ENCODE measurements around the gene PDIK1L. TPM values are rescaled to one million over a fixed set of nuclear protein-coding genes. Genes with fewer than 3 reads are reported as not detected.
A peak's percentile ranks its signal among the peaks of the same experiment; 100 is the strongest.

Gene PDIK1L
- total RNA-seq, 1 donor from 2014 or later: 12.0 TPM

GRCh38 chr1:26078286-26079177 lies 33.1 kb upstream of the PDIK1L start:
- no peak overlapping the region for H3K27ac ChIP-seq
- H3K27me3 ChIP-seq: peaks cover 4% of the 10 kb centered on the region
- no peak for DNase-seq (ENCODE audit: low spot score)
- no peak overlapping the region for H3K27ac Mint-ChIP-seq
- H3K79me2 ChIP-seq (ENCODE audit: low read depth): no peaks in the 10 kb centered on the region
- TF ChIP-seq EZH2phosphoT487 (IDR thresholded peaks at IDR 0.05): no peak
- TF ChIP-seq EZH2 (IDR thresholded peaks at IDR 0.05): no peak
- no peak for TF ChIP-seq CTCF (IDR thresholded peaks at IDR 0.05)
- H4K20me1 ChIP-seq (ENCODE audit: low read depth): no peaks in the 10 kb centered on the region
- H3K4me1 Mint-ChIP-seq: peaks cover 11% of the 10 kb centered on the region
- H3K4me3 ChIP-seq: no peak overlapping the region
- no peak overlapping the region for H3K9ac ChIP-seq
- H3K36me3 ChIP-seq: no peaks in the 10 kb centered on the region
- no peak overlapping the region for H3K4me2 ChIP-seq
- H3K4me1 ChIP-seq: peaks cover 4% of the 10 kb centered on the region
- H3K9me3 Mint-ChIP-seq: no peaks in the 10 kb centered on the region
- peaks cover 8% of the 10 kb centered on the region for H3K27me3 Mint-ChIP-seq (ENCODE audit: insufficient read depth, low read depth)
- no peak overlapping the region for H2AFZ ChIP-seq (replicated peaks)
- H3K36me3 Mint-ChIP-seq: no peaks in the 10 kb centered on the region
- H3K4me3 Mint-ChIP-seq: peak overlapping the region; percentile 62
- no peaks in the 10 kb centered on the region for H3K9me3 ChIP-seq (ENCODE audit: low read depth)
- no peaks in the 10 kb centered on the region for H3F3A ChIP-seq (ENCODE audit: low read depth)

- Histone ChIP-seq H3K9ac (no peak overlapping the region), H3F3A (ENCODE audit: low read depth) (no peaks in the 10 kb centered on the region), H3K79me2 (ENCODE audit: low read depth) (no peaks in the 10 kb centered on the region), H3K36me3 (no peaks in the 10 kb centered on the region), H3K27me3 (peaks cover 11% of the 10 kb centered on the region), H3K4me1 (peaks cover 4% of the 10 kb centered on the region), H3K4me3 (no peak overlapping the region), H2AFZ (replicated peaks) (no peak overlapping the region), H3K27ac (no peak overlapping the region), H4K20me1 (ENCODE audit: low read depth) (no peaks in the 10 kb centered on the region), H3K4me2 (no peak overlapping the region), H3K9me3 (ENCODE audit: low read depth) (no peaks in the 10 kb centered on the region)
- peak overlapping the region; percentile 53 for H3K27ac Mint-ChIP-seq
- DNase-seq (ENCODE audit: low spot score): no peak
- no peaks in the 10 kb centered on the region for H3K9me3 Mint-ChIP-seq
- TF ChIP-seq EZH2phosphoT487 (IDR thresholded peaks at IDR 0.05): no peak
- TF ChIP-seq CTCF (IDR thresholded peaks at IDR 0.05): no peak
- TF ChIP-seq EZH2 (IDR thresholded peaks at IDR 0.05): no peak
- peaks cover 9% of the 10 kb centered on the region for H3K27me3 Mint-ChIP-seq (ENCODE audit: insufficient read depth, low read depth)
- H3K36me3 Mint-ChIP-seq: no peaks in the 10 kb centered on the region
- H3K4me1 Mint-ChIP-seq: peaks cover 11% of the 10 kb centered on the region
- H3K4me3 Mint-ChIP-seq: no peak overlapping the region
Measured at GRCh38 chr1:26079178-26079563, 32.5 kb upstream of the PDIK1L start.

- Mint-ChIP-seq H3K27me3 (ENCODE audit: insufficient read depth, low read depth) (peaks cover 10% of the 10 kb centered on the region), H3K27ac (no peak overlapping the region), H3K4me1 (peaks cover 11% of the 10 kb centered on the region), H3K9me3 (no peaks in the 10 kb centered on the region), H3K36me3 (no peaks in the 10 kb centered on the region), H3K4me3 (no peak overlapping the region)
- no peak overlapping the region for H2AFZ ChIP-seq (replicated peaks)
- H4K20me1 ChIP-seq (ENCODE audit: low read depth): no peaks in the 10 kb centered on the region
- no peak overlapping the region for H3K4me2 ChIP-seq
- H3K36me3 ChIP-seq: no peaks in the 10 kb centered on the region
- H3K4me1 ChIP-seq: peaks cover 4% of the 10 kb centered on the region
- no peaks in the 10 kb centered on the region for H3K9me3 ChIP-seq (ENCODE audit: low read depth)
- H3K27ac ChIP-seq: no peak overlapping the region
- H3F3A ChIP-seq (ENCODE audit: low read depth): no peaks in the 10 kb centered on the region
- no peak overlapping the region for H3K4me3 ChIP-seq
- peaks cover 13% of the 10 kb centered on the region for H3K27me3 ChIP-seq
- H3K9ac ChIP-seq: no peak overlapping the region
- no peak for DNase-seq (ENCODE audit: low spot score)
- no peaks in the 10 kb centered on the region for H3K79me2 ChIP-seq (ENCODE audit: low read depth)
- no peak for TF ChIP-seq CTCF (IDR thresholded peaks at IDR 0.05)
Measured at GRCh38 chr1:26079960-26080814, 31.4 kb upstream of the PDIK1L start.
